SH-SY5Y (cell line): ENCODE results near the gene IL1A.

Experiments
- GATA2 ChIP-seq: IDR thresholded peaks from 2 replicates; pipeline ENCODE4 v1.6.1; 2011; ENCODE audit warnings: mild to moderate bottlenecking, low read depth, low read length
- GATA3 ChIP-seq: IDR thresholded peaks from 2 replicates; pipeline ENCODE4 v1.6.1; 2011; ENCODE audit warnings: low read depth, mild to moderate bottlenecking, low read length, moderate library complexity

- TF ChIP-seq GATA2 (no peak), GATA3 (no peak)
Measured at GRCh38 chr2:112828251-112828691, 44.0 kb upstream of the IL1A start.
